HepG2 (cell line): ENCODE measurements around the gene DOCK9.

Experiments
- ATF7 ChIP-seq, 2 experiments: fragments of 450-650 bp in 1 of 2; sonication (generic) in 1 of 2; formaldehyde crosslinking in 1 of 2; IDR thresholded peaks; 2 replicates each; pipeline versions ENCODE4 v1.4.0 to v1.6.1; 2016 to 2020; ENCODE audit warnings: antibody characterized with exemption in 1 of 2, mild to moderate bottlenecking in 1 of 2, missing genetic modification reagents in 1 of 2
- ATRX ChIP-seq: sonication (generic); formaldehyde crosslinking; IDR thresholded peaks from 2 replicates; pipeline ENCODE4 v1.4.0; 2020; ENCODE audit warnings: missing genetic modification reagents, borderline replicate concordance
- BRCA1 ChIP-seq: sonication (generic); formaldehyde crosslinking; IDR thresholded peaks from 2 replicates; pipeline ENCODE4 v1.4.0; 2020; ENCODE audit warnings: missing genetic modification reagents
- CTCF ChIP-seq: sonication (generic); formaldehyde crosslinking; IDR thresholded peaks from 2 replicates; pipeline ENCODE4 v1.5.0; 2020; ENCODE audit warnings: mild to moderate bottlenecking, missing genetic modification reagents, moderate library complexity
- MEF2D ChIP-seq: sonication (generic); formaldehyde crosslinking; IDR thresholded peaks from 2 replicates; pipeline ENCODE4 v1.5.1; 2020; ENCODE audit warnings: mild to moderate bottlenecking, missing genetic modification reagents
- POLR2A ChIP-seq, 2 experiments: IDR thresholded peaks; 2 replicates each; pipeline ENCODE4 v1.6.1; 2011; ENCODE audit warnings: low read depth in 2 of 2, low read length in 2 of 2, mild to moderate bottlenecking in 1 of 2, moderate library complexity in 1 of 2; ENCODE audit not compliant: insufficient read depth in 1 of 2
- RBM39 ChIP-seq: fragments of 200-400 bp; formaldehyde crosslinking; IDR thresholded peaks from one replicate; pipeline ENCODE4 v1.6.1; 2018; ENCODE audit warnings: antibody characterized with exemption, mild to moderate bottlenecking, low read depth, low read length; ENCODE audit not compliant: poor library complexity, severe bottlenecking
- TAF1 ChIP-seq: sonication (generic); formaldehyde crosslinking; IDR thresholded peaks from 2 replicates; pipeline ENCODE4 v1.4.0; 2020; ENCODE audit warnings: missing genetic modification reagents
- TAF15 ChIP-seq: fragments of 200-400 bp; formaldehyde crosslinking; IDR thresholded peaks from one replicate; pipeline ENCODE4 v1.6.1; 2018; ENCODE audit warnings: mild to moderate bottlenecking, low read depth, low read length; ENCODE audit not compliant: poor library complexity, severe bottlenecking
- ZFP36 ChIP-seq: fragments of 150-350 bp; IDR thresholded peaks from 2 replicates; pipeline ENCODE4 v1.6.1; 2018; ENCODE audit warnings: borderline replicate concordance, low read length, low read depth; ENCODE audit not compliant: partially characterized antibody
- ZNF101 ChIP-seq: sonication (generic); formaldehyde crosslinking; IDR thresholded peaks from 2 replicates; pipeline ENCODE4 v1.4.0; 2020; ENCODE audit warnings: mild to moderate bottlenecking, low read depth, missing genetic modification reagents, borderline replicate concordance
- ZNF282 ChIP-seq: fragments of 450-650 bp; IDR thresholded peaks from 2 replicates; pipeline ENCODE4 v1.6.1; 2018; ENCODE audit not compliant: partially characterized antibody
- ZSCAN12 ChIP-seq: sonication (generic); formaldehyde crosslinking; IDR thresholded peaks from 2 replicates; pipeline ENCODE4 v1.9.0; 2021; ENCODE audit warnings: mild to moderate bottlenecking, missing genetic modification reagents

- no peak for TF ChIP-seq ZNF101 (CRISPR knock-in tag)
- no peak for TF ChIP-seq MEF2D (CRISPR knock-in tag)
- no peak for TF ChIP-seq POLR2A (IDR thresholded peaks at IDR 0.05; ENCODE audit: insufficient read depth in 1 of 2, low read depth in 2 of 2, low read length in 2 of 2)
- TF ChIP-seq RBM39, result no peak
- TF ChIP-seq CTCF (CRISPR knock-in tag), result no peak
- TF ChIP-seq TAF1, result no peak
- no peak for TF ChIP-seq ZSCAN12 (CRISPR knock-in tag)
- no peak for TF ChIP-seq ZFP36
- TF ChIP-seq BRCA1 (CRISPR knock-in tag), result no peak
- TF ChIP-seq TAF15, result no peak
- no peak for TF ChIP-seq ATRX
- no peak for TF ChIP-seq ZNF282
- TF ChIP-seq ATF7 (IDR thresholded peaks at IDR 0.05), result no peak
- TF ChIP-seq ATF7 (CRISPR knock-in tag; IDR thresholded peaks at IDR 0.05), result no peak
Measured at GRCh38 chr13:98927951-98928927, 49.6 kb downstream of the DOCK9 start.
